HepG2 (cell line): ENCODE measurements around the gene PNPLA3.

Experiments
- GATAD2A ChIP-seq: IDR thresholded peaks from 2 replicates; pipeline ENCODE4 v1.6.1; 2016
- REXO4 ChIP-seq: sonication (generic); formaldehyde crosslinking; IDR thresholded peaks from 2 replicates; pipeline ENCODE4 v1.8.0; 2022; ENCODE audit warnings: missing genetic modification reagents, mild to moderate bottlenecking, borderline replicate concordance
- TBP ChIP-seq: sonication (generic); formaldehyde crosslinking; IDR thresholded peaks from 2 replicates; pipeline ENCODE4 v1.5.0; 2020; ENCODE audit warnings: missing genetic modification reagents
- TP53 ChIP-seq: sonication (generic); formaldehyde crosslinking; conservative IDR thresholded peaks from 2 replicates; pipeline ENCODE4 v1.4.0; 2020; ENCODE audit warnings: missing genetic modification reagents
- TF ChIP-seq, protein P1 (sequence below): sonication (generic); formaldehyde crosslinking; IDR thresholded peaks from 2 replicates; pipeline ENCODE4 v1.5.1; 2020; ENCODE audit warnings: mild to moderate bottlenecking, missing genetic modification reagents, moderate library complexity
- TF ChIP-seq, protein P2 (sequence below): sonication (generic); formaldehyde crosslinking; IDR thresholded peaks from 2 replicates; pipeline ENCODE4 v1.5.0; 2020; ENCODE audit warnings: mild to moderate bottlenecking, missing genetic modification reagents, moderate library complexity

DNA sequence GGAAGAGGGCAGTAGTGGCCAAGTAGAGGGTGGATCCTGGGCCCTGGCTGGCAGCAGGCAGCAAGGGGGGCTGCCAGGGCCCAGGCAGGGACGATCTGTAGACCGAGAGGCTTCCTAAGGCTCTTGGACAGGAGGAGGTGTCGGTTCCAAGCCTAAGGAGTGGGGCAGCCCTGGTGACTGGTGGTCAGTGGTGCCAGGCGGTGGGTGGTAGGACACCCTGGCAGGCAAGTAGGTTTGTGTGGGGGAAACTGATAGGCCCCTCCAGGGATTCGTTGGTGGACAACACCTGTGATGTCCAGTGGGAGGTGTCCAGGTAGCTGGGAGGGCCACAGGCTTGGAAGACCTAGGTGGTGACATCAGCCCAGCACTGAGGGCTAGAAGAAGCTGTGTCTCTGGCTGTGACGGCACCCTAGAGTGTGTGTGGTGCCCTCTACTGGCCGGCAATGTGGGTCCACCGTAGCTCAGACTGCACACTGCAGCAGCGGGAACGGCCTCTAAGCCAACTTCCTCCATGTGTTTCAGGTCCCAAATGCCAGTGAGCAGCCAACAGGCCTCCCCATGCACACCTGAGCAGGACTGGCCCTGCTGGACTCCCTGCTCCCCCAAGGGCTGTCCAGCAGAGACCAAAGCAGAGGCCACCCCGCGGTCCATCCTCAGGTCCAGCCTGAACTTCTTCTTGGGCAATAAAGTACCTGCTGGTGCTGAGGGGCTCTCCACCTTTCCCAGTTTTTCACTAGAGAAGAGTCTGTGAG lies 22.2 kb downstream of the PNPLA3 start:
- TF ChIP-seq, protein P1, sequence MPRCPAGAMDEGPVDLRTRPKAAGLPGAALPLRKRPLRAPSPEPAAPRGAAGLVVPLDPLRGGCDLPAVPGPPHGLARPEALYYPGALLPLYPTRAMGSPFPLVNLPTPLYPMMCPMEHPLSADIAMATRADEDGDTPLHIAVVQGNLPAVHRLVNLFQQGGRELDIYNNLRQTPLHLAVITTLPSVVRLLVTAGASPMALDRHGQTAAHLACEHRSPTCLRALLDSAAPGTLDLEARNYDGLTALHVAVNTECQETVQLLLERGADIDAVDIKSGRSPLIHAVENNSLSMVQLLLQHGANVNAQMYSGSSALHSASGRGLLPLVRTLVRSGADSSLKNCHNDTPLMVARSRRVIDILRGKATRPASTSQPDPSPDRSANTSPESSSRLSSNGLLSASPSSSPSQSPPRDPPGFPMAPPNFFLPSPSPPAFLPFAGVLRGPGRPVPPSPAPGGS, result no peak
- TF ChIP-seq, protein P2, sequence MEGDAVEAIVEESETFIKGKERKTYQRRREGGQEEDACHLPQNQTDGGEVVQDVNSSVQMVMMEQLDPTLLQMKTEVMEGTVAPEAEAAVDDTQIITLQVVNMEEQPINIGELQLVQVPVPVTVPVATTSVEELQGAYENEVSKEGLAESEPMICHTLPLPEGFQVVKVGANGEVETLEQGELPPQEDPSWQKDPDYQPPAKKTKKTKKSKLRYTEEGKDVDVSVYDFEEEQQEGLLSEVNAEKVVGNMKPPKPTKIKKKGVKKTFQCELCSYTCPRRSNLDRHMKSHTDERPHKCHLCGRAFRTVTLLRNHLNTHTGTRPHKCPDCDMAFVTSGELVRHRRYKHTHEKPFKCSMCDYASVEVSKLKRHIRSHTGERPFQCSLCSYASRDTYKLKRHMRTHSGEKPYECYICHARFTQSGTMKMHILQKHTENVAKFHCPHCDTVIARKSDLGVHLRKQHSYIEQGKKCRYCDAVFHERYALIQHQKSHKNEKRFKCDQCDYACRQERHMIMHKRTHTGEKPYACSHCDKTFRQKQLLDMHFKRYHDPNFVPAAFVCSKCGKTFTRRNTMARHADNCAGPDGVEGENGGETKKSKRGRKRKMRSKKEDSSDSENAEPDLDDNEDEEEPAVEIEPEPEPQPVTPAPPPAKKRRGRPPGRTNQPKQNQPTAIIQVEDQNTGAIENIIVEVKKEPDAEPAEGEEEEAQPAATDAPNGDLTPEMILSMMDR (CRISPR knock-in tag), result peak; percentile 89
- TF ChIP-seq GATAD2A (no peak), REXO4 (no peak), TBP (no peak), TP53 (CRISPR knock-in tag) (no peak)
